HCT116 (cell line): ENCODE measurements around the gene SLC18B1. TPM values are rescaled to one million over a fixed set of nuclear protein-coding genes. Genes with fewer than 3 reads are reported as not detected.
A peak's percentile ranks its signal among the peaks of the same experiment; 100 is the strongest.

ENCODE experiments used
- ATAC-seq: fragments of 200-7000 bp; cut with Tn5 transposase; 2 replicates; pipeline ENCODE4 v1.9.1; 2020; ENCODE audit warnings: mild to moderate bottlenecking, moderate library complexity
- BruUV-seq: library from RNA; stranded (reverse); fragments of 400-500 nt; replicated peaks from 2 replicates; lab custom pipeline; 2021; lab: Mats Ljungman, UMichigan
- CTCF ChIA-PET: fragments of 300-600 bp; sonication (Branson Sonifier 250); formaldehyde crosslinking; loops from one replicate; lab custom pipeline; 2021; ENCODE audit warnings: antibody characterized with exemption; lab: Charles Lee
- POLR2A ChIA-PET: fragments of 300-600, 350-600 bp; sonication (Branson Sonifier 250); formaldehyde crosslinking; loops from one replicate; lab custom pipeline; 2021; ENCODE audit warnings: antibody characterized with exemption; lab: Charles Lee
- RAD21 ChIA-PET, 2 experiments: fragments of 300-600 bp; sonication (Branson Sonifier 250); formaldehyde crosslinking; loops; one replicate each; lab custom pipeline; 2023; ENCODE audit warnings: low total read pairs in 2 of 2; ENCODE audit not compliant: uncharacterized antibody in 2 of 2, unreplicated experiment in 2 of 2, low non-redundant PET in 1 of 2; lab: Charles Lee
- DNase-seq: peaks from one replicate; pipeline ENCODE4 v3.0.0-alpha.2; 2010; ENCODE audit warnings: low read depth, low spot score
- H2AFZ ChIP-seq: fragments of 200-600 bp; shearing (Covaris generic), sonication (generic); 2 replicates; pipeline ENCODE4 v1.6.1; 2017; ENCODE audit warnings: low read depth, mixed run types, mixed read lengths, antibody characterized with exemption, low read length; ENCODE audit not compliant: poor library complexity, severe bottlenecking
- H3K27ac ChIP-seq: 2 replicates; pipeline ENCODE4 v1.5.1; 2012; ENCODE audit warnings: low read depth, low read length
- H3K27me3 ChIP-seq: fragments of 200-600 bp; sonication (generic); 2 replicates; pipeline ENCODE4 v1.6.1; 2016; ENCODE audit warnings: mixed run types, low read length, mixed read lengths; ENCODE audit not compliant: insufficient read depth
- H3K36me3 ChIP-seq, 2 experiments: fragments of 200-500 bp in 1 of 2; fragments of 200-600 bp in 1 of 2; sonication (Bioruptor generic) in 1 of 2; sonication (generic) in 1 of 2; 2 replicates each; pipeline versions ENCODE4 v1.5.1 to v1.6.1; 2014 to 2016; ENCODE audit warnings: low read length in 2 of 2, inconsistent platforms in 1 of 2, mixed read lengths in 1 of 2, mixed run types in 1 of 2; ENCODE audit not compliant: insufficient read depth in 2 of 2, control insufficient read depth in 1 of 2
- H3K4me1 ChIP-seq, 2 experiments: fragments of 200-600 bp in 1 of 2; sonication (generic) in 1 of 2; 2 replicates each; pipeline versions ENCODE4 v1.5.1 to v1.6.1; 2012 to 2017; ENCODE audit warnings: low read length in 2 of 2, inconsistent platforms in 1 of 2, mild to moderate bottlenecking in 1 of 2, mixed read lengths in 1 of 2, mixed run types in 1 of 2, moderate library complexity in 1 of 2; ENCODE audit not compliant: insufficient read depth in 2 of 2, control insufficient read depth in 1 of 2
- H3K4me2 ChIP-seq: fragments of 200-600 bp; sonication (generic); 2 replicates; pipeline ENCODE4 v1.6.1; 2017; ENCODE audit warnings: mixed run types, low read length, mixed read lengths
- H3K4me3 ChIP-seq, 2 experiments: fragments of 200-600 bp in 1 of 2; sonication (generic) in 1 of 2; replicated peaks in 1 of 2; 2 replicates each; pipeline ENCODE4 v1.5.1; 2011 to 2016; ENCODE audit warnings: low read length in 2 of 2, control low read depth in 1 of 2, low read depth in 1 of 2, mild to moderate bottlenecking in 1 of 2, mixed read lengths in 1 of 2, mixed run types in 1 of 2
- H3K79me2 ChIP-seq: fragments of 200-600 bp; sonication (generic); 2 replicates; pipeline ENCODE4 v1.6.1; 2017; ENCODE audit warnings: mild to moderate bottlenecking, mixed run types, low read length, moderate library complexity, mixed read lengths; ENCODE audit not compliant: insufficient read depth
- H3K9ac ChIP-seq: fragments of 200-600 bp; sonication (generic); 2 replicates; pipeline ENCODE4 v1.6.1; 2016; ENCODE audit warnings: low read length, mixed read lengths
- H3K9me2 ChIP-seq: fragments of 200-600 bp; sonication (generic), shearing (Covaris generic); 2 replicates; pipeline ENCODE4 v1.6.1; 2017; ENCODE audit warnings: mixed run types, mild to moderate bottlenecking, moderate library complexity; ENCODE audit not compliant: insufficient read depth
- H3K9me3 ChIP-seq, 2 experiments: fragments of 200-500 bp in 1 of 2; fragments of 200-600 bp in 1 of 2; sonication (Bioruptor generic) in 1 of 2; sonication (generic) in 1 of 2; 2 replicates each; pipeline ENCODE4 v1.6.1; 2014 to 2017; ENCODE audit warnings: low read length in 2 of 2, mixed read lengths in 2 of 2, inconsistent platforms in 1 of 2, low read depth in 1 of 2, mild to moderate bottlenecking in 1 of 2, mixed run types in 1 of 2, moderate library complexity in 1 of 2; ENCODE audit not compliant: control insufficient read depth in 1 of 2, insufficient read depth in 1 of 2
- H4K20me1 ChIP-seq: fragments of 200-600 bp; sonication (generic), shearing (Covaris generic); 2 replicates; pipeline ENCODE4 v1.6.1; 2017; ENCODE audit warnings: mixed run types, mild to moderate bottlenecking, moderate library complexity; ENCODE audit not compliant: insufficient read depth
- ATF3 ChIP-seq: IDR thresholded peaks from 2 replicates; pipeline ENCODE4 v1.6.1; 2012
- CEBPB ChIP-seq: IDR thresholded peaks from 2 replicates; pipeline ENCODE4 v1.6.1; 2012; ENCODE audit warnings: low read depth
- ZNF274 ChIP-seq: fragments of 200-500 bp; sonication (Bioruptor generic); IDR thresholded peaks from 2 replicates; pipeline ENCODE4 v1.6.1; 2014; ENCODE audit warnings: mild to moderate bottlenecking, low read depth, low read length, inconsistent platforms
- intact Hi-C: fragments of 100-400 bp; cut with micrococcal nuclease; formaldehyde crosslinking; loops from 2 replicates; pipeline ENCODE4 v1.10.0; 2022
- total RNA-seq: library from RNA; stranded (reverse); gene quantifications from one replicate; pipeline ENCODE4 v1.2.1, GENCODE V29; 2021; ENCODE audit not compliant: unreplicated experiment
- TF ChIP-seq, protein P1 (sequence below): IDR thresholded peaks from 2 replicates; pipeline ENCODE4 v1.6.1; 2012; ENCODE audit warnings: low read depth

The SLC18B1 gene
- total RNA-seq, 1 experiment from 2014 or later: 18.1 TPM

DNA sequence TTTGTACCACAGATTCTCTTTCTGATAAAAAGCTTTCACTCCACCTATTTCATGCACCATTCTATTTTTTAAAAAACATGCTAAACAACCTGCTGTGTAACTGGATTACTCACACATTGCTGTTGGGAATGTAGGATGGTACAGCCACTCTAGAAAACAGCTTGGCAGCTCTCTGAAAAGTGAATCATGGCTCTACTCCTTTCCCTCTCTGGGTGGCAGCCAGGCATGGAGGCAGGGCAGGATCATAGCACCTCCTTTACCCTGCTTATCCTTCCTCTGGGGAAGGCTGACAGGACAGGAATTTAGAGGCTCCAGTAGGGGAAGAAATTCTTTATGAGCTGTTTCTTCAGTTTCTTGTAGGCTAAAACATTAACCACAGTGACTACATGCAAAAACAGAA is 34.1 kb downstream of the SLC18B1 start:
- ATAC-seq (0 out of 2 replicates have a peak, but pooled peaks have one; percentile 26), DNase-seq (no peak)
- H3K27ac ChIP-seq: no peak overlapping the region

More for the DNA sequence above, 34.1 kb downstream of the SLC18B1 start:
- POLR2A ChIA-PET: no interaction called here
- peaks cover 0 to 5% of the 10 kb centered on the region in 2 experiments; a peak in 2 of 4 replicates for H3K4me1 ChIP-seq
- no peaks in the 10 kb centered on the region for H4K20me1 ChIP-seq
- CTCF ChIA-PET: no interaction called here
- no peaks in the 10 kb centered on the region for H3K9me3 ChIP-seq
- H3K4me3 ChIP-seq: no peak overlapping the region
- no TSS peak for BruUV-seq
- intact Hi-C loops: no loop called here
- H3K9me2 ChIP-seq: no peaks in the 10 kb centered on the region
- H2AFZ ChIP-seq: no peak overlapping the region
- no peak overlapping the region for H3K4me2 ChIP-seq
- H3K79me2 ChIP-seq: no peaks in the 10 kb centered on the region
- H3K36me3 ChIP-seq: no peaks in the 10 kb centered on the region
- no peak overlapping the region for H3K9ac ChIP-seq
- no peak for TF ChIP-seq CEBPB
- TF ChIP-seq, protein P1, sequence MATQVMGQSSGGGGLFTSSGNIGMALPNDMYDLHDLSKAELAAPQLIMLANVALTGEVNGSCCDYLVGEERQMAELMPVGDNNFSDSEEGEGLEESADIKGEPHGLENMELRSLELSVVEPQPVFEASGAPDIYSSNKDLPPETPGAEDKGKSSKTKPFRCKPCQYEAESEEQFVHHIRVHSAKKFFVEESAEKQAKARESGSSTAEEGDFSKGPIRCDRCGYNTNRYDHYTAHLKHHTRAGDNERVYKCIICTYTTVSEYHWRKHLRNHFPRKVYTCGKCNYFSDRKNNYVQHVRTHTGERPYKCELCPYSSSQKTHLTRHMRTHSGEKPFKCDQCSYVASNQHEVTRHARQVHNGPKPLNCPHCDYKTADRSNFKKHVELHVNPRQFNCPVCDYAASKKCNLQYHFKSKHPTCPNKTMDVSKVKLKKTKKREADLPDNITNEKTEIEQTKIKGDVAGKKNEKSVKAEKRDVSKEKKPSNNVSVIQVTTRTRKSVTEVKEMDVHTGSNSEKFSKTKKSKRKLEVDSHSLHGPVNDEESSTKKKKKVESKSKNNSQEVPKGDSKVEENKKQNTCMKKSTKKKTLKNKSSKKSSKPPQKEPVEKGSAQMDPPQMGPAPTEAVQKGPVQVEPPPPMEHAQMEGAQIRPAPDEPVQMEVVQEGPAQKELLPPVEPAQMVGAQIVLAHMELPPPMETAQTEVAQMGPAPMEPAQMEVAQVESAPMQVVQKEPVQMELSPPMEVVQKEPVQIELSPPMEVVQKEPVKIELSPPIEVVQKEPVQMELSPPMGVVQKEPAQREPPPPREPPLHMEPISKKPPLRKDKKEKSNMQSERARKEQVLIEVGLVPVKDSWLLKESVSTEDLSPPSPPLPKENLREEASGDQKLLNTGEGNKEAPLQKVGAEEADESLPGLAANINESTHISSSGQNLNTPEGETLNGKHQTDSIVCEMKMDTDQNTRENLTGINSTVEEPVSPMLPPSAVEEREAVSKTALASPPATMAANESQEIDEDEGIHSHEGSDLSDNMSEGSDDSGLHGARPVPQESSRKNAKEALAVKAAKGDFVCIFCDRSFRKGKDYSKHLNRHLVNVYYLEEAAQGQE: no peak
- no peak for TF ChIP-seq ZNF274
- TF ChIP-seq ATF3: no peak
- no peaks in the 10 kb centered on the region for H3K27me3 ChIP-seq
- RAD21 ChIA-PET: no interaction called here
